ENCODE data around the gene VANGL1. TPM values are rescaled to one million over a fixed set of nuclear protein-coding genes. Genes with fewer than 3 reads are reported as not detected.

Gene VANGL1
- total RNA-seq, 1 experiment from 2014 or later, result 23.1 TPM

DNA sequence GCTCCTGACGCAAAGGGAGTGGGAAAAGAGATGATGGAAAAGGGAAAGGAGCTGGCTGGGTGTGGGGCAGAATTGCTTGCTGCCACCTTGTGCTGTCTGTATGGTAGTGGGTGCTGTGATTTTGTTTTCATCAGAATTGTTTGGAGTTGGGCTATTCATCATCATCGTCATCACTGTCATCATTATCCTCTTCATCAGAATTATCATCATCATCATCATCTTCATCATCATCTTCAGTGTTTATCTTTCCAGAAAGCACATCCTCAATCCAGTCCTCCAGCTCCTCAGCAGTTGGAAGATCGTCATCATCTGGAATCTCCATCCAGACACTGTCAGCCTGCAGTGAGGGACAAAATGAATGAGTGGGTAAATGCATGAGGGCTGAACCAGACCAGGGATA, 59.3 kb downstream of the VANGL1 start:
- no peaks in the 10 kb centered on the region for H3K9me2 ChIP-seq (replicated peaks; ENCODE audit: low read length)
- H3K4me3 ChIP-seq (ENCODE audit: low read length), result no peak overlapping the region
- no peak overlapping the region for H3K9ac ChIP-seq (ENCODE audit: low read length)
- H3K4me2 ChIP-seq (ENCODE audit: low read length), result no peak overlapping the region
- H3K27me3 ChIP-seq (ENCODE audit: low read length), result no peaks in the 10 kb centered on the region
- ChIA-PET CTCF (no interaction called here), POLR2A (ENCODE audit: unreplicated experiment) (no interaction called here)
- no peaks in the 10 kb centered on the region for H3K79me2 ChIP-seq (ENCODE audit: low read length)
- no peaks in the 10 kb centered on the region for H3K36me3 ChIP-seq (ENCODE audit: low read depth, low read length)
- DNase-seq (no peak), ATAC-seq (no peak)
- intact Hi-C loops (cut with micrococcal nuclease), result no loop called here
- no peaks in the 10 kb centered on the region for H3K9me3 ChIP-seq (ENCODE audit: low read length)
- no peaks in the 10 kb centered on the region for H4K20me1 ChIP-seq (ENCODE audit: low read length)
- peaks cover 15% of the 10 kb centered on the region for H3K4me1 ChIP-seq (ENCODE audit: insufficient read depth, low read length)
- no peaks in the 10 kb centered on the region for H3F3A ChIP-seq (ENCODE audit: low read length, unreplicated experiment)
- BruUV-seq (replicated peaks), result no TSS peak
- no peak overlapping the region for H3K27ac ChIP-seq (ENCODE audit: low read length)
- TF ChIP-seq, protein P1, sequence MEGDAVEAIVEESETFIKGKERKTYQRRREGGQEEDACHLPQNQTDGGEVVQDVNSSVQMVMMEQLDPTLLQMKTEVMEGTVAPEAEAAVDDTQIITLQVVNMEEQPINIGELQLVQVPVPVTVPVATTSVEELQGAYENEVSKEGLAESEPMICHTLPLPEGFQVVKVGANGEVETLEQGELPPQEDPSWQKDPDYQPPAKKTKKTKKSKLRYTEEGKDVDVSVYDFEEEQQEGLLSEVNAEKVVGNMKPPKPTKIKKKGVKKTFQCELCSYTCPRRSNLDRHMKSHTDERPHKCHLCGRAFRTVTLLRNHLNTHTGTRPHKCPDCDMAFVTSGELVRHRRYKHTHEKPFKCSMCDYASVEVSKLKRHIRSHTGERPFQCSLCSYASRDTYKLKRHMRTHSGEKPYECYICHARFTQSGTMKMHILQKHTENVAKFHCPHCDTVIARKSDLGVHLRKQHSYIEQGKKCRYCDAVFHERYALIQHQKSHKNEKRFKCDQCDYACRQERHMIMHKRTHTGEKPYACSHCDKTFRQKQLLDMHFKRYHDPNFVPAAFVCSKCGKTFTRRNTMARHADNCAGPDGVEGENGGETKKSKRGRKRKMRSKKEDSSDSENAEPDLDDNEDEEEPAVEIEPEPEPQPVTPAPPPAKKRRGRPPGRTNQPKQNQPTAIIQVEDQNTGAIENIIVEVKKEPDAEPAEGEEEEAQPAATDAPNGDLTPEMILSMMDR (conservative IDR thresholded peaks at IDR 0.05; ENCODE audit: low read depth, low read length), result no peak
- no peak for TF ChIP-seq EZH2 (IDR thresholded peaks at IDR 0.05; ENCODE audit: low read length, unreplicated experiment)
- TF ChIP-seq EZH2phosphoT487 (IDR thresholded peaks at IDR 0.05; ENCODE audit: borderline replicate concordance, low read length), result no peak
- H2AFZ ChIP-seq (ENCODE audit: low read length), result no peak overlapping the region

DNA sequence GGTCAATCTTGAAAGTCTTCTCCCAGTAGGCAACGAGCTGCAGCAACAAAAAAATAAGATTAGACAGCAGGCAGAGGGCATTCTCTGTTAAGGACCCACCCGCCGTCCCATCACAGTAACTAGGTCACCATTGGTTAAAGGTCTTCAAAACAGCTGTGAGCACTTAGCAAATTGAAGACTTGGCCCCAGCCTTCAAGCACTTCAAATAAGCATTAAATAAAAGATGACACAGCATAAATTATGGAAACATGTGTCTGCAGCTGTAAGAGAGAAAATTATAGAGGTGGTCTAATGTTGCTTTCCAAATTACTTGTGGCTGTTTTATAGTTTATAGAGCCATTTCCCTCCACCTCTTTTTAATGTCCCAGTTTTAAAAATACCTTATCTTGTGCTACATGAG, 61.2 kb downstream of the VANGL1 start:
- no peak for ATAC-seq
- H3K9me3 ChIP-seq (ENCODE audit: low read length), result no peaks in the 10 kb centered on the region
- no peak overlapping the region for H3K27ac ChIP-seq (ENCODE audit: low read length)
- no peaks in the 10 kb centered on the region for H3F3A ChIP-seq (ENCODE audit: low read length, unreplicated experiment)
- no peak for DNase-seq
- H2AFZ ChIP-seq (ENCODE audit: low read length), result no peak overlapping the region
- intact Hi-C loops (cut with micrococcal nuclease), result no loop called here
- H3K9me2 ChIP-seq (replicated peaks; ENCODE audit: low read length), result no peaks in the 10 kb centered on the region
- H3K9ac ChIP-seq (ENCODE audit: low read length), result no peak overlapping the region
- ChIA-PET CTCF (no interaction called here), POLR2A (ENCODE audit: unreplicated experiment) (no interaction called here)
- no peaks in the 10 kb centered on the region for H3K27me3 ChIP-seq (ENCODE audit: low read length)
- BruUV-seq (replicated peaks), result no TSS peak
- H3K36me3 ChIP-seq (ENCODE audit: low read depth, low read length), result no peaks in the 10 kb centered on the region
- TF ChIP-seq EZH2 (IDR thresholded peaks at IDR 0.05; ENCODE audit: low read length, unreplicated experiment), result no peak
- TF ChIP-seq, protein P1 (conservative IDR thresholded peaks at IDR 0.05; ENCODE audit: low read depth, low read length), result no peak
- TF ChIP-seq EZH2phosphoT487 (IDR thresholded peaks at IDR 0.05; ENCODE audit: borderline replicate concordance, low read length), result no peak
- H3K79me2 ChIP-seq (ENCODE audit: low read length), result no peaks in the 10 kb centered on the region
- no peaks in the 10 kb centered on the region for H4K20me1 ChIP-seq (ENCODE audit: low read length)
- peaks cover 22% of the 10 kb centered on the region for H3K4me1 ChIP-seq (ENCODE audit: insufficient read depth, low read length)
- H3K4me2 ChIP-seq (ENCODE audit: low read length), result no peak overlapping the region
- H3K4me3 ChIP-seq (ENCODE audit: low read length), result no peak overlapping the region

DNA sequence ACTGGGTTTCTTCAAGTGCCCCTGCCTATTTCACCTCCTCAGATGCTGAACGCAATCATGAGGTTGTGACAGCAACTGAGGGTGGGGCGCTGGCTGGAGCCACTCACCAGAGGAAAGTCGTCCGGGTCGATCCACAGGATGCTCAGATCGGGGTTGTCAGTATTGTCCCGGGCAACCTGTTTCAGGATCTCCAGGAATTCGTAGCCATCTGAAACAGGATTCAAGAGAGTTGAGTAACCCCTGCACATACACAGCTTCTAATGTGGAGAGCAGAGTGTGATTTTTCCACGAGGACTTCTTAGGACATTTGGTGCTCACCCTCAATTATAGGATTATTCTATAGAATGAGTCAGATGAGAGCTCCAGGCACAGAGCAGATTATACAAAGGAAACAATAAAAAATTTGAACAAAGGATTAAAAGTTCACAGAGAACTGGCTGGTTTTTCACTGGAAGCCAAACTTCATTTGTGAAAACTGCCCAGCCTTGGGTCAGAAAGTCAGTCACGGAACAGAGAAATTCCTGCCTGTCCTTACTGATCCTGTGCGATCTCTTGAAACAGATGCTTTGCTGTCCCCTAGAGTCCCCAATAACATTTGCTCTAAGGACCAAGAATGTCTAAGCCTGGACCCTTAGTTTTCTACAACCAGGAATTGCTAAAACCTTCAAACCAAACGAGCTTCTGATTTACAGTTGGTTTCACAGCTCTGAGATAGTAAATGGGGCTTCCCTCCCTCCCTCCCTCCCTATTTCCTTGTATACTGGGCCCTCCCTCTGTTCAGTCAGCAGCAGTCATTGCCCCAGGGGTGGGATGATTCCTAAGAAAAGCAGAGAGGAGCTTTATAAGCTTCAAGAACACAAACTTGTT, 63.5 kb downstream of the VANGL1 start:
- TF ChIP-seq EZH2 (IDR thresholded peaks at IDR 0.05; ENCODE audit: low read length, unreplicated experiment) (no peak), EZH2phosphoT487 (IDR thresholded peaks at IDR 0.05; ENCODE audit: borderline replicate concordance, low read length) (no peak)
- TF ChIP-seq, protein P1 (conservative IDR thresholded peaks at IDR 0.05; ENCODE audit: low read depth, low read length), result peak; percentile 20; the same call in 1 of the 2 replicates
- peak; percentile 57 for DNase-seq

More for the DNA sequence above, 63.5 kb downstream of the VANGL1 start:
- Histone ChIP-seq H3K4me3 (ENCODE audit: low read length) (no peak overlapping the region), H3F3A (ENCODE audit: low read length, unreplicated experiment) (no peaks in the 10 kb centered on the region), H3K4me1 (ENCODE audit: insufficient read depth, low read length) (peaks cover 22% of the 10 kb centered on the region), H3K27ac (ENCODE audit: low read length) (peak overlapping the region; percentile 64), H2AFZ (ENCODE audit: low read length) (no peak overlapping the region), H3K9ac (ENCODE audit: low read length) (0 out of 2 replicates have a peak overlapping the region, but pooled peaks have one; percentile 27), H3K9me3 (ENCODE audit: low read length) (no peaks in the 10 kb centered on the region), H3K9me2 (replicated peaks; ENCODE audit: low read length) (no peaks in the 10 kb centered on the region), H3K27me3 (ENCODE audit: low read length) (no peaks in the 10 kb centered on the region), H4K20me1 (ENCODE audit: low read length) (no peaks in the 10 kb centered on the region), H3K4me2 (ENCODE audit: low read length) (peak overlapping the region; percentile 59), H3K36me3 (ENCODE audit: low read depth, low read length) (no peaks in the 10 kb centered on the region), H3K79me2 (ENCODE audit: low read length) (no peaks in the 10 kb centered on the region)
- intact Hi-C loops (cut with micrococcal nuclease), result loop anchor here (5.0 kb wide), 1 partner anchor 67 kb away; no protein-coding TSS in a partner anchor
- no TSS peak for BruUV-seq (replicated peaks)
- ChIA-PET POLR2A (ENCODE audit: unreplicated experiment) (interaction anchor here (0.5 to 0.6 kb wide), 2 partner anchors 258 to 406 kb away, joined by 3 to 6 read pairs; partner anchors contain the start of gene MAB21L3), CTCF (interaction anchor here (0.5 to 2.7 kb wide), 9 partner anchors 9 to 588 kb away, joined by 3 to 57 read pairs (median 10); partner anchors contain the start of gene VANGL1)
- ATAC-seq, result peak; percentile 77

Data from PC-3 (cell line).